IMR-90 (cell line): Measurements from ENCODE around the gene HOXA3.

Experiments
- CTCF ChIP-seq: conservative IDR thresholded peaks from 2 replicates; pipeline ENCODE4 v1.5.1; 2012; ENCODE audit warnings: mild to moderate bottlenecking, low read depth, low read length, improper control_type of control experiment
- ELK1 ChIP-seq: fragments of 150-350 bp; IDR thresholded peaks from 2 replicates; pipeline ENCODE4 v1.6.1; 2016; ENCODE audit warnings: low read depth, mild to moderate bottlenecking, low read length, moderate library complexity, borderline replicate concordance
- MXI1 ChIP-seq: IDR thresholded peaks from 2 replicates; pipeline ENCODE4 v1.6.1; 2012; ENCODE audit warnings: low read depth, mild to moderate bottlenecking, low read length, moderate library complexity, borderline replicate concordance
- NFE2L2 ChIP-seq: fragments of 150-350 bp; IDR thresholded peaks from 2 replicates; pipeline ENCODE4 v1.6.1; 2016; ENCODE audit warnings: low read depth, mild to moderate bottlenecking, low read length
- POLR2A ChIP-seq: IDR thresholded peaks from 2 replicates; pipeline ENCODE4 v1.6.1; 2012; ENCODE audit warnings: mild to moderate bottlenecking, low read depth, low read length
- RCOR1 ChIP-seq: IDR thresholded peaks from 2 replicates; pipeline ENCODE4 v1.6.1; 2012; ENCODE audit warnings: mild to moderate bottlenecking, low read length, improper control_type of control experiment; ENCODE audit not compliant: insufficient replicate concordance
- USF2 ChIP-seq: fragments of 150-350 bp; IDR thresholded peaks from 2 replicates; pipeline ENCODE4 v1.6.1; 2017; ENCODE audit warnings: mild to moderate bottlenecking, antibody characterized with exemption, low read length, low read depth

GRCh38 chr7:27160546-27161213 lies 8.3 kb upstream of the HOXA3 start:
- no peak for TF ChIP-seq MXI1
- no peak for TF ChIP-seq POLR2A
- no peak for TF ChIP-seq NFE2L2
- TF ChIP-seq CTCF = peak; percentile 95
- TF ChIP-seq ELK1 = no peak
- TF ChIP-seq RCOR1 = no peak
- TF ChIP-seq USF2 = no peak
